ENCODE data around the gene SLC16A10.

DNA sequence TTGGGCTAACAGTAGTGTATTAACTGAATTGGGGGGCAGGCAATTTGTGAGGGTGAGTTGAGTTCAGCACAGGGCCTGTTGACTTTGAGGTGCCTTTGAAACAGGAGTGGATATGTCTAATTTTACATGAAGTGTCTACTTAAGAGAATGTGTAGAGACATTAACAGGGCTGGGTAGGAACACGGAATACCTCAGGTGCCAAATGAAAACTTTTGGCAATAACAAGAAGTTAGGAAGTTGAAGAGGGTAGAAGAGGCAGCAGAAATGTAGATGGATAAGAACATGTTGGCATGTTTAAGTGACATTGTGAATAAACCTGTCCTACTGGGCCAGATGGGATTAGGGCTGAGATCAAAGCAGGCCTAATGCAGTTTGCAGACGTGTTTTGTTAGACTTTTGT, 117.0 kb downstream of the SLC16A10 start:
- TF ChIP-seq POLR2AphosphoS5 (IDR thresholded peaks at IDR 0.05; ENCODE audit: low read depth, low read length), result no peak
- TF ChIP-seq, protein P1, sequence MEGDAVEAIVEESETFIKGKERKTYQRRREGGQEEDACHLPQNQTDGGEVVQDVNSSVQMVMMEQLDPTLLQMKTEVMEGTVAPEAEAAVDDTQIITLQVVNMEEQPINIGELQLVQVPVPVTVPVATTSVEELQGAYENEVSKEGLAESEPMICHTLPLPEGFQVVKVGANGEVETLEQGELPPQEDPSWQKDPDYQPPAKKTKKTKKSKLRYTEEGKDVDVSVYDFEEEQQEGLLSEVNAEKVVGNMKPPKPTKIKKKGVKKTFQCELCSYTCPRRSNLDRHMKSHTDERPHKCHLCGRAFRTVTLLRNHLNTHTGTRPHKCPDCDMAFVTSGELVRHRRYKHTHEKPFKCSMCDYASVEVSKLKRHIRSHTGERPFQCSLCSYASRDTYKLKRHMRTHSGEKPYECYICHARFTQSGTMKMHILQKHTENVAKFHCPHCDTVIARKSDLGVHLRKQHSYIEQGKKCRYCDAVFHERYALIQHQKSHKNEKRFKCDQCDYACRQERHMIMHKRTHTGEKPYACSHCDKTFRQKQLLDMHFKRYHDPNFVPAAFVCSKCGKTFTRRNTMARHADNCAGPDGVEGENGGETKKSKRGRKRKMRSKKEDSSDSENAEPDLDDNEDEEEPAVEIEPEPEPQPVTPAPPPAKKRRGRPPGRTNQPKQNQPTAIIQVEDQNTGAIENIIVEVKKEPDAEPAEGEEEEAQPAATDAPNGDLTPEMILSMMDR (IDR thresholded peaks at IDR 0.05), result no peak
